Neutrophil (primary cell): Measurements from ENCODE around the gene SPOUT1.
A peak's percentile ranks its signal among the peaks of the same experiment; 100 is the strongest.
"Not testable (repeated sequence)": the region's sequence is repeated elsewhere in the genome, so short reads cannot be mapped to it uniquely, and the experiment has no call there.

Source experiments
- H3K27ac ChIP-seq: fragments of 200-600 bp; sonication (generic); 2 replicates; pipeline ENCODE4 v1.5.1; 2016; ENCODE audit warnings: mild to moderate bottlenecking, moderate library complexity
- H3K27me3 ChIP-seq: fragments of 200-600 bp; sonication (generic); 2 replicates; pipeline ENCODE4 v1.6.0; 2016; ENCODE audit warnings: mild to moderate bottlenecking
- H3K36me3 ChIP-seq: fragments of 200-600 bp; sonication (generic); 2 replicates; pipeline ENCODE4 v1.5.1; 2017
- H3K4me1 ChIP-seq, 2 experiments: fragments of 200-600 bp in 1 of 2; sonication (generic) in 1 of 2; 1 replicate in 1 of 2; 2 replicates in 1 of 2; pipeline versions ENCODE4 v1.5.1 to v1.6.1; 2013 to 2016; ENCODE audit warnings: low read depth in 1 of 2, low read length in 1 of 2, mild to moderate bottlenecking in 1 of 2, moderate library complexity in 1 of 2; ENCODE audit not compliant: control insufficient read depth in 1 of 2, insufficient read depth in 1 of 2
- H3K4me3 ChIP-seq, 2 experiments: fragments of 200-600 bp in 1 of 2; sonication (generic) in 1 of 2; 1 replicate in 1 of 2; 2 replicates in 1 of 2; pipeline ENCODE4 v1.5.1; 2013 to 2016; ENCODE audit warnings: low read depth in 1 of 2, low read length in 1 of 2, mild to moderate bottlenecking in 1 of 2, moderate library complexity in 1 of 2
- H3K9me3 ChIP-seq: fragments of 200-600 bp; sonication (generic); 2 replicates; pipeline ENCODE4 v1.5.1; 2016
- TF ChIP-seq, protein P1 (sequence below): fragments of 200-600 bp; sonication (generic); IDR thresholded peaks from 2 replicates; pipeline ENCODE4 v1.5.1; 2016; ENCODE audit warnings: antibody characterized with exemption

The SPOUT1 gene

DNA sequence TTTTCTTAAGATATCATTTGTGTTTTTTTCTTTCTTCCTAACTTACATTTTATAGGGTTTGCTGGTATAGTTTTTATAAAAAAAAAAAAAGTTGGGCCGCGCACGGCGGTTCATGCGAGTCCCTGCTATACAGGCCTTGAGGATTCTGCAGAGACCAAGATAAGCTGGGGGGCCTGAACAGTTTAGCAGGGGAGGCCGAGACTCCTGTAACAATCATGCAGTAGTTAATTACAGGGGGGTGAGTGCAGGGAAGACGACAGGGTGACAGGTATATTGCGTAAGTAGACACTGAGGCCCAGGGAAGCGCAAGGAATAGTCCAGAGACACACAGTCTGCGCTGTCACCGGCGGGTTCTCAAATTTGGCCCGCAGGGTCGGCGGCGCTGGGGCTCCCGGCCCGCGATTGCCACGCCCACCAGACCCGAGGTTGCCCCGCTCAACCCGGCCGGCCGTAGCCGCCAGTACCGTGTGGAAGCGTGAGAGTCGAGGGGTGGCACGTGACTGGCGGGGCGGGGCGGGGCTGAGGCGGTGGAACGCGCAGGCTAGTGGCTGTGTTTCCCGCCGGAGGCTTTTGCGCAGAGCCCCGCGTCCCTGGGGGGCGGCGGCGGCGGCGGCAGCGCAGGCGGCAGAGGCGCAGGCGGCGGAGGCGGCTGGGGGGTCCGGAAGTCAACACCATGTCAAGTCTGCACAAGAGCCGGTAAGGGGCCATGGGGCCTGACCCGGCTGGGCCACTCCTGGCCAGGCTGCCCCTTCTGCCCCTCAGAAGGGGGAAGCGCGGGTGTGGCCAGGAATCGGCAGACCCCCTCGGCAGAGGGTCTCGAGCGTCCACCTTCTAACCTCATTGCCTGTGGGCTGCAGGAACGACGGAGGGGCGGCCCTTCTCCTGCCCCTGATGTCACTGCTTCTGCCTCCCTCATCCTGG lies 42.7 kb downstream of the SPOUT1 start, which contains the start of gene TBC1D13:
Gene TBC1D13, plus strand, starts transcription at position 573 of the 921 bp plus-strand sequence. Its CDS starts 101 bp downstream, at position 674.
- Histone ChIP-seq H3K27ac (peak within 1 kb of the TSS; percentile 86), H3K4me3 (peak within 1 kb of the TSS; percentile 84 to 86), H3K4me1 (peaks cover 22 to 25% of the 10 kb centered on the region in 2 experiments), H3K36me3 (peaks cover 15% of the 10 kb centered on the region), H3K9me3 (no peaks in the 10 kb centered on the region), H3K27me3 (no peaks in the 10 kb centered on the region)
- TF ChIP-seq, protein P1, sequence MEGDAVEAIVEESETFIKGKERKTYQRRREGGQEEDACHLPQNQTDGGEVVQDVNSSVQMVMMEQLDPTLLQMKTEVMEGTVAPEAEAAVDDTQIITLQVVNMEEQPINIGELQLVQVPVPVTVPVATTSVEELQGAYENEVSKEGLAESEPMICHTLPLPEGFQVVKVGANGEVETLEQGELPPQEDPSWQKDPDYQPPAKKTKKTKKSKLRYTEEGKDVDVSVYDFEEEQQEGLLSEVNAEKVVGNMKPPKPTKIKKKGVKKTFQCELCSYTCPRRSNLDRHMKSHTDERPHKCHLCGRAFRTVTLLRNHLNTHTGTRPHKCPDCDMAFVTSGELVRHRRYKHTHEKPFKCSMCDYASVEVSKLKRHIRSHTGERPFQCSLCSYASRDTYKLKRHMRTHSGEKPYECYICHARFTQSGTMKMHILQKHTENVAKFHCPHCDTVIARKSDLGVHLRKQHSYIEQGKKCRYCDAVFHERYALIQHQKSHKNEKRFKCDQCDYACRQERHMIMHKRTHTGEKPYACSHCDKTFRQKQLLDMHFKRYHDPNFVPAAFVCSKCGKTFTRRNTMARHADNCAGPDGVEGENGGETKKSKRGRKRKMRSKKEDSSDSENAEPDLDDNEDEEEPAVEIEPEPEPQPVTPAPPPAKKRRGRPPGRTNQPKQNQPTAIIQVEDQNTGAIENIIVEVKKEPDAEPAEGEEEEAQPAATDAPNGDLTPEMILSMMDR, result no peak

DNA sequence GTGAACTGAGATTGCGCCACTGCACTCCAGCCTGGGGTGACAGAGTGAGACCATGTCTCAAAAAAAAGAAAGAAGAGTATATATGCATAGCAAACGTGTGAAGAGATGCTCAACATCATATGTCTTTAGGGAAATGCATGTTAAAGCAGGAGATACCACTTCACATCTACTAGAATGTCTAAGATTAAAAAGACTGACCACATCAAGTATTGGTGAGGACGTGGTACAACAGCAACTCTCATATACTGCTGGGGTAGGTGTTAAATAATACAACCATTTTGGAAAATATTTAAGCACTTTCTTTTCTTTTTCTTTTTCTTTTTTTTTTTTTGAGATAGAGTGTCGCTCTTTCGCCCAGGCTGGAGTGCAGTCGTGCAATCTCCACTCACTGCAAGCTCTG lies 44.2 kb downstream of the SPOUT1 start:
- H3K9me3 ChIP-seq, result no peaks in the 10 kb centered on the region
- no peak overlapping the region for H3K27ac ChIP-seq
- H3K27me3 ChIP-seq, result no peaks in the 10 kb centered on the region
- H3K4me3 ChIP-seq, result no peak overlapping the region
- H3K4me1 ChIP-seq, result peaks cover 22 to 25% of the 10 kb centered on the region in 2 experiments
- peaks cover under 1% of the 10 kb centered on the region for H3K36me3 ChIP-seq
- TF ChIP-seq, protein P1, result no peak

- H3K4me1 ChIP-seq, result peaks cover 9 to 10% of the 10 kb centered on the region in 2 experiments
- TF ChIP-seq, protein P1, result no peak
Measured at GRCh38 chr9:128782669-128783068, 46.9 kb downstream of the SPOUT1 start.

DNA sequence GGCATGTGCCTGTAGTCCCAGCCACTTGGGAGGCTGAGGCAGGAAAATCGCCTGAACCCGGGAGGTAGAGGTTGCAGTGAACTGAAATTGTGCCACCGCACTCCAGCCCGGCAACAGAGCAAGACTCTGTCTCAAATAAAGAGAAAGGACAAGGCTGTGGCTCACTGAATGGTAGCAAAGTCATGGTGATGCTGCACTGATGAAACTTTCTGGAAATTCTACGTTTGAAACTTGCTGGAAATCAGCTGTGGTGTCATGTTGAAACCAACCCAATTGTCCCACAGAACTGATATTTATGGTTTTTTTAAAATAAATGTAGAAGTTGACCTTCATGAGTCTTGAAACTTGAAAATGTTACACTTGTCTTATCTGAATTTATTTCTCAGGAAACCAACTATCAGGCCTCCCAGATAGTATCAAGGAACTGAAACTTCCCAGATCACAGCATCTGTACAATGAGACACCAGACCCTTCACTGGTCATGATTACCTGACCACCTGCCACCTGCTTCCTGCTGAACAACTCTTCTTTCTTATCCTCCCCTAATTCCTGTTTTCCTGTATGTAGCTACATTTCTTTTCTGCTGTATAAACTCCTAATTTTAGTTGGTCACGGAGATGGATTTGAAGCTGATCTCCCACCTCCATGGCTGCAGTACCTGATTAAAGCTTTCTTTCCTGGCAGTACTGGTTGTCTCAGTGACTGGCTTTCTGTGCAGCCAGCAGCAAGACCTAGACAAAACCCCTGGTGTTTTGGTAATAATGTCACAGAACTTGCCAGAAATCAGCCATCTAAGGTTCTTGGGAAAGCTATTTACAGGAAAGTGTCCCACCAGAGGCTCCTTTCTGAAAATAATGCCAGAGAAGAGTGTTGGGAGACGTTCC lies 48.2 kb downstream of the SPOUT1 start:
- H3K27me3 ChIP-seq, result no peaks in the 10 kb centered on the region
- no peak overlapping the region for H3K4me3 ChIP-seq
- peaks cover 0 to 3% of the 10 kb centered on the region in 2 experiments for H3K4me1 ChIP-seq
- TF ChIP-seq, protein P1, result no peak
- no peak overlapping the region for H3K27ac ChIP-seq
- no peaks in the 10 kb centered on the region for H3K36me3 ChIP-seq
- H3K9me3 ChIP-seq, result no peaks in the 10 kb centered on the region

More at GRCh38 chr9:128782669-128783068, 46.9 kb downstream of the SPOUT1 start:
- no peak overlapping the region for H3K4me3 ChIP-seq
- H3K9me3 ChIP-seq, result no peaks in the 10 kb centered on the region
- H3K27me3 ChIP-seq, result no peaks in the 10 kb centered on the region
- H3K36me3 ChIP-seq, result no peaks in the 10 kb centered on the region
- no peak overlapping the region for H3K27ac ChIP-seq

DNA sequence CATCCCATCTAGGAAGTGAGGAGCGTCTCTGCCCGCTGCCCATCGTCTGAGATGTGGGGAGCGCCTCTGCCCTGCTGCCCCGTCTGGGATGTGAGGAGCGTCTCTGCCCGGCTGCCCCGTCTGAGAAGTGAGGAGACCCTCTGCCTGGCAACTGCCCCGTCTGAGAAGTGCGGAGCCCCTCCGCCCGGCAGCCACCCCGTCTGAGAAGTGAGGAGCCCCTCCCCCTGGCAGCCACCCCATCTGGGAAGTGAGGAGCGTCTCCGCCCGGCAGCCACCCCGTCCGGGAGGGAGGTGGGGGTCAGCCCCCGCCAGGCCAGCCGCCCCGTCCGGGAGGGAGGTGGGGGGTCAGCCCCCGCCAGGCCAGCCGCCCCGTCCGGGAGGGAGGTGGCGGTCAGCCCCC lies 49.5 kb downstream of the SPOUT1 start:
- not testable (repeated sequence) for H3K4me1 ChIP-seq, H3K4me3 ChIP-seq, H3K27ac ChIP-seq, H3K9me3 ChIP-seq, H3K36me3 ChIP-seq, H3K27me3 ChIP-seq
